Liver (tissue), 9 donors: ENCODE measurements around the gene ARF1. TPM values are rescaled to one million over a fixed set of nuclear protein-coding genes. Genes with fewer than 3 reads are reported as not detected.
A peak's percentile ranks its signal among the peaks of the same experiment; 100 is the strongest.

ENCODE experiments used
- DNase-seq: peaks from one replicate; pipeline ENCODE4 v3.0.0-alpha.2; 2017; ENCODE audit warnings: low spot score
- H3K27ac ChIP-seq, 2 donors: one replicate each; pipeline ENCODE4 v1.7.0; 2013; ENCODE audit warnings: inconsistent platforms in 2 of 2, low read length in 2 of 2, control low read depth in 1 of 2, low read depth in 1 of 2, mild to moderate bottlenecking in 1 of 2
- H3K27me3 ChIP-seq, 4 donors: one replicate each; pipeline versions ENCODE4 v1.6.1 to v1.7.0; 2013; ENCODE audit warnings: low read length in 3 of 4, inconsistent platforms in 1 of 4, mild to moderate bottlenecking in 1 of 4, moderate library complexity in 1 of 4; ENCODE audit not compliant: control insufficient read depth in 4 of 4, insufficient read depth in 4 of 4
- H3K36me3 ChIP-seq, 4 donors: one replicate each; pipeline versions ENCODE4 v1.6.1 to v1.7.0; 2013; ENCODE audit warnings: low read length in 3 of 4, mild to moderate bottlenecking in 3 of 4, low read depth in 1 of 4, moderate library complexity in 1 of 4; ENCODE audit not compliant: control insufficient read depth in 4 of 4, insufficient read depth in 3 of 4
- H3K4me1 ChIP-seq, 4 donors: one replicate each; pipeline versions ENCODE4 v1.6.1 to v1.7.0; 2013; ENCODE audit warnings: low read length in 3 of 4, mild to moderate bottlenecking in 3 of 4, moderate library complexity in 1 of 4; ENCODE audit not compliant: control insufficient read depth in 4 of 4, insufficient read depth in 4 of 4
- H3K4me3 ChIP-seq, 3 donors: one replicate each; pipeline versions ENCODE4 v1.6.1 to v1.7.0; 2013; ENCODE audit warnings: low read length in 3 of 3, control low read depth in 1 of 3, low read depth in 1 of 3, mild to moderate bottlenecking in 1 of 3
- H3K9ac ChIP-seq, 2 donors: one replicate each; pipeline ENCODE4 v1.7.0; 2013; ENCODE audit warnings: low read length in 2 of 2, mild to moderate bottlenecking in 2 of 2, moderate library complexity in 2 of 2, control low read depth in 1 of 2, low read depth in 1 of 2
- H3K9me3 ChIP-seq, 4 donors: one replicate each; pipeline versions ENCODE4 v1.6.1 to v1.7.0; 2013; ENCODE audit warnings: low read length in 3 of 4; ENCODE audit not compliant: control insufficient read depth in 4 of 4
- EGR1 ChIP-seq, 2 donors: IDR thresholded peaks; 2 replicates each; pipeline ENCODE4 v1.6.1; 2016 to 2018; ENCODE audit warnings: antibody characterized with exemption in 2 of 2, low read depth in 2 of 2
- FOXA2 ChIP-seq: IDR thresholded peaks from 2 replicates; pipeline ENCODE4 v1.6.1; 2016; ENCODE audit warnings: antibody characterized with exemption
- GABPA ChIP-seq, 2 donors: IDR thresholded peaks in 1 of 2; conservative IDR thresholded peaks in 1 of 2; 2 replicates each; pipeline ENCODE4 v1.6.1; 2016; ENCODE audit warnings: antibody characterized with exemption in 2 of 2, mild to moderate bottlenecking in 1 of 2, moderate library complexity in 1 of 2
- HNF4A ChIP-seq, 2 donors: conservative IDR thresholded peaks; 2 replicates each; pipeline ENCODE4 v1.6.1; 2016; ENCODE audit warnings: antibody characterized with exemption in 2 of 2, mild to moderate bottlenecking in 2 of 2
- HNF4G ChIP-seq: IDR thresholded peaks from 2 replicates; pipeline ENCODE4 v1.6.1; 2016; ENCODE audit warnings: antibody characterized with exemption
- NR2F2 ChIP-seq: IDR thresholded peaks from 2 replicates; pipeline ENCODE4 v1.6.1; 2016; ENCODE audit warnings: antibody characterized with exemption
- RXRA ChIP-seq, 2 donors: IDR thresholded peaks; 2 replicates each; pipeline ENCODE4 v1.6.1; 2017 to 2018; ENCODE audit warnings: antibody characterized with exemption in 2 of 2, mild to moderate bottlenecking in 1 of 2
- SP1 ChIP-seq: IDR thresholded peaks from 2 replicates; pipeline ENCODE4 v1.6.1; 2018; ENCODE audit warnings: antibody characterized with exemption, mild to moderate bottlenecking
- YY1 ChIP-seq: IDR thresholded peaks from 2 replicates; pipeline ENCODE4 v1.6.1; 2016; ENCODE audit warnings: antibody characterized with exemption, mild to moderate bottlenecking
- WGBS: extraction: QIAGEN DNeasy Blood & Tissue Kit; methylation state at CpG from one replicate; pipeline ENCODE4 v1.1.7; 2013; 5-methylcytosine and 5-hydroxymethylcytosine counted together
- polyA plus RNA-seq, 2 donors: library from polyadenylated mRNA; stranded (reverse) in 1 of 2; unstranded in 1 of 2; fragments of 200-250 nt in 1 of 2; fragments of >200 nt in 1 of 2; fragmentation: Nextera tagmentation in 1 of 2; extraction: Ambion mirVana in 1 of 2; gene quantifications; one replicate each; pipeline versions ENCODE4 v1.2.1 to v1.2.3, GENCODE V29; 2013 to 2015
- total RNA-seq, 2 donors: library from RNA; depleted of rRNA; stranded (reverse); fragments of >200 nt; gene quantifications; one replicate each; pipeline ENCODE4 v1.2.3, GENCODE V29; 2014
- TF ChIP-seq, protein P1 (sequence below): IDR thresholded peaks from 2 replicates; pipeline ENCODE4 v1.6.1; 2016; ENCODE audit warnings: antibody characterized with exemption
- TF ChIP-seq, protein P2 (sequence below): IDR thresholded peaks from 2 replicates; pipeline ENCODE4 v1.6.1; 2016; ENCODE audit warnings: antibody characterized with exemption, mild to moderate bottlenecking
- TF ChIP-seq, protein P3 (sequence below): IDR thresholded peaks from 2 replicates; pipeline ENCODE4 v1.6.1; 2016; ENCODE audit warnings: antibody characterized with exemption
- donor health status: healthy.
- donor health status: healthy.
- donor health status: healthy.
- donor health status: healthy.
- donor health status: healthy.

The ARF1 gene
- total and polyA plus RNA-seq, 4 donors, result 151 to 282 (median 213) TPM

DNA sequence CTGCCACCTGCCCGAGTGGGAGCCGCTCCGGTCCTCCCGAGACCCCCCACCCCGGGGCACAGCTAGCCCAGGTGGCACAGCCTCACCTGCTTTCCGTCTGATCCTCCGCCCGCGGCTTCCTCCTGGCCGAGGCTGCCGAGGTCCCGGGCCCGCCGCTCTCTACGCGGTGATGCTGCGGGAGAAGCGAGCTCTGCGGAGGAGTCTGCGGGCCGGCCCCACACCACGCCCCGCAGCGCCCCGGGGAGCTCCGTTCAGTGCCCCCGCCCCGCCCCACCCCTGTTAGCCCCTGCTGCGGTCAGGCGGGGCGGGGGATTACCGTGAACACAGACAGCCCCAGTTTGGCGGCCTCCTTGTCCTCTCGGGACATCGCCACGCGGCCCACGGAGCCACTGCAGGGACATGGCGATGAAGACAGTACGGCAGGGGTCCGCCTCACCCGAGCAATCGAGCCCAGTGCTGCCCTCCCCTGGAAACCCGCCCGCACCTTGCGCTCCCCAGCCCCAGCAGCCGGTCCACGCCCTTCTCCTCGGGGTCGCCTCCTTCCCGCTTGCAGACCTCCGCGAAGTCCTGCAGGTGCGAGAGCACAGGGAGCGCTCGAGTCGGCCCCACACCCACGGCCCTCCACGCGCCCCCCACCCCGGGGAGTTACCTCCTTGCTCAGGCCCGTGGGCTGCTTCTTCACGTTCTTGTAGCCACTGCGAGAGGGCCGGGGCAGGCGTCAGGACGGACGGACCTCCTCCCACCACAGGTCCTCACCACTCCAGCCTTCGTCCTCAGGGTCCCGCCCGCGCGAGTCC lies 19.7 kb downstream of the ARF1 start:
- no peak overlapping the region for H3K9ac ChIP-seq
- WGBS, result 8% methylated on average over 73 of the region's 73 CpGs
- peaks cover 9 to 40% (median 28%) of the 10 kb centered on the region in 4 donors for H3K36me3 ChIP-seq
- no peaks in the 10 kb centered on the region for H3K27me3 ChIP-seq
- no peaks in the 10 kb centered on the region for H3K9me3 ChIP-seq
- peak overlapping the region; percentile 45 to 90 (median 82) for H3K4me3 ChIP-seq
- no peak overlapping the region for H3K27ac ChIP-seq
- TF ChIP-seq NR2F2, result no peak
- H3K4me1 ChIP-seq, result peaks cover 10 to 44% (median 26%) of the 10 kb centered on the region in 4 donors
- DNase-seq, result peak; percentile 69

DNA sequence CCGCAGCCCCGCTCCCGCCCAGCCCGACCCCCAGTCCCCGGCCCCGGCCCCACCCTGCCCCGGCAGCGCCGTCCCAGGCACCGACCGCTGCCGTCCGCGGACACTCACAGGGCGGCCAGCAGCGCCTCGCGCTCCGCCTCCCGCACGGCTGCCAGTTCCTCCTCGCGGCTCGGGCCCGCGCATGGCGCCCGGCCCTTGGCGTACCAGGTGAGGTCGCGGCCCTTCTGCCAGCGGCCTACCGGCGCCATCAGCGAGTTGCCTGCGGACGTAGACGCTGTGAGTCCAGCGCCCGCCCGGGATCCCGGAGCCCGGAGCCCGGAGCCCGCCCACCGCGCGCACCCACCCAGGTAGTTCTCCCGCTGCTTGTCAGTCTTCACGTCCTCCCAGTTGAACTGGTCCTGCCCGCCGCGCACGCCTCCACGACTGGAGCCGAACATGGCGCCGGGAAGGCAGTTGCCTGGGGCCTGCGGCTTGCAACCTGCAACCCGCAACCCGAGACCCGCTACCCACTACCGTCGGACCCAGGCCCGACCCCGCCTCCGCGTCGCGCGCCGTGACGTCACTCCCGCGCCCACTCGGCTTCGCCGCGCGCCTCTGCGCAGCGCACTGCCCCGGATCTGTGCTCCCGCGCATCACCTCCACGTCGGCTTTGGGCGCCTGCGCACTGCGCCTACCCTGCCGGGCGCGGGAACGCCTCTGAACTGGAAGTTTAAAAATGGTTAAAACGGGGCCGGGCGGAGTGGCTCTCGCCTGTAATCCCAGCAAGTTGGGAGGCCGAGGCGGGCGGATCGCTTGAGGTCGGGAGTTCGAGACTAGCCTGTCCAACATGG lies 20.5 kb downstream of the ARF1 start, which contains the start of gene C1orf35:
C1orf35 (minus strand) TSS at position 535 of the 830 bp plus-strand sequence; CDS start at position 437, 98 bp downstream.
- H3K36me3 ChIP-seq, result peaks cover 9 to 36% (median 29%) of the 10 kb centered on the region in 4 donors
- peak in 1 of 2 donors; percentile 73 for TF ChIP-seq GABPA (IDR thresholded peaks at IDR 0.05 in 1 of 2, conservative IDR thresholded peaks at IDR 0.05 in 1 of 2)
- TF ChIP-seq EGR1 (IDR thresholded peaks at IDR 0.05; ENCODE audit: low read depth in 2 of 2), result no peak
- peak; percentile 36 for TF ChIP-seq YY1
- peak within 1 kb of the TSS; percentile 48 to 55 for H3K9ac ChIP-seq
- H3K27me3 ChIP-seq, result no peaks in the 10 kb centered on the region
- no peaks in the 10 kb centered on the region for H3K9me3 ChIP-seq
- DNase-seq, result peak; percentile 91
- H3K4me1 ChIP-seq, result peaks cover 10 to 50% (median 29%) of the 10 kb centered on the region in 4 donors
- H3K27ac ChIP-seq, result peak within 1 kb of the TSS; percentile 82 to 89
- peak within 1 kb of the TSS; percentile 78 to 90 (median 82) for H3K4me3 ChIP-seq
- WGBS, result under 1% methylated on average over 104 of the region's 104 CpGs

DNA sequence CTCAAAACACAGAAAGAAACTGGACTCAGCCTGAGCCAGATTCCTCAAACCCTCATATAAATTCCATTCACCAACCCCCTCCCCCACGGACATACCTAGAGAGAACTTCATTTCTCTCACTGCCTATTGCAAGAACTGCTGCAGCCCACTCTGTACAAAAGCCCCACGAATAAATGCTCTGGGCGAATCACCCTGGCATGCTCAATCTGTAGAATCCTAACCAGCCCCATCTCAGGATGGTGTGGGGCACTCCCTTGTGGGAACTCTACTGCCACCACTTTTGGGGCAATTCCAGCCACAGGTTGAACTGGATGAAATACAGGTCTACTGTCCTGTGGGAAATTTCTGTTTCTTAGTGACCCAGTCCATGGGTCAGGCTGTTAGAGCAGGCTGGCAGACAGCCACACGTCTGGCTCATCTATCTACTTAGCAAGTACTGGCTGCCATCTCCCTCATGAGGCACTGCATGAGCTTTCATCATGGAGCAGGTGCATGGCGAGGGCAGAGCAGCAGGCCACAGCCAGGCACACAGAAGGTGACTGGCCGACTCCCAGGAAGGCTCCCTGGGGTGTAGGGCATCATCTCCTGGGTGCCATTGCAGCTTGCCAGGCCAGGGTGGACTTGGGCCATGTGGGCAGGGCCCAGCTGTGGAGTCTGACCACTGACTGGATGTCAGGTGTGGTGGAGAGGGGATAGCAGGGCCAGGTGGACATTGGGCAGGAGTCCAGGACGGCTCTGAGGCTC lies 22.2 kb downstream of the ARF1 start:
- no peak for DNase-seq
- Histone ChIP-seq H3K9me3 (no peaks in the 10 kb centered on the region), H3K4me3 (no peak overlapping the region), H3K4me1 (peaks cover 10 to 57% (median 38%) of the 10 kb centered on the region in 4 donors), H3K9ac (no peak overlapping the region), H3K27me3 (no peaks in the 10 kb centered on the region), H3K27ac (peak overlapping the region; percentile 82 to 89), H3K36me3 (peaks cover 4 to 19% (median 12%) of the 10 kb centered on the region in 4 donors)
- TF ChIP-seq, protein P1, sequence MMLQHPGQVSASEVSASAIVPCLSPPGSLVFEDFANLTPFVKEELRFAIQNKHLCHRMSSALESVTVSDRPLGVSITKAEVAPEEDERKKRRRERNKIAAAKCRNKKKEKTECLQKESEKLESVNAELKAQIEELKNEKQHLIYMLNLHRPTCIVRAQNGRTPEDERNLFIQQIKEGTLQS, result no peak
- TF ChIP-seq, protein P2, sequence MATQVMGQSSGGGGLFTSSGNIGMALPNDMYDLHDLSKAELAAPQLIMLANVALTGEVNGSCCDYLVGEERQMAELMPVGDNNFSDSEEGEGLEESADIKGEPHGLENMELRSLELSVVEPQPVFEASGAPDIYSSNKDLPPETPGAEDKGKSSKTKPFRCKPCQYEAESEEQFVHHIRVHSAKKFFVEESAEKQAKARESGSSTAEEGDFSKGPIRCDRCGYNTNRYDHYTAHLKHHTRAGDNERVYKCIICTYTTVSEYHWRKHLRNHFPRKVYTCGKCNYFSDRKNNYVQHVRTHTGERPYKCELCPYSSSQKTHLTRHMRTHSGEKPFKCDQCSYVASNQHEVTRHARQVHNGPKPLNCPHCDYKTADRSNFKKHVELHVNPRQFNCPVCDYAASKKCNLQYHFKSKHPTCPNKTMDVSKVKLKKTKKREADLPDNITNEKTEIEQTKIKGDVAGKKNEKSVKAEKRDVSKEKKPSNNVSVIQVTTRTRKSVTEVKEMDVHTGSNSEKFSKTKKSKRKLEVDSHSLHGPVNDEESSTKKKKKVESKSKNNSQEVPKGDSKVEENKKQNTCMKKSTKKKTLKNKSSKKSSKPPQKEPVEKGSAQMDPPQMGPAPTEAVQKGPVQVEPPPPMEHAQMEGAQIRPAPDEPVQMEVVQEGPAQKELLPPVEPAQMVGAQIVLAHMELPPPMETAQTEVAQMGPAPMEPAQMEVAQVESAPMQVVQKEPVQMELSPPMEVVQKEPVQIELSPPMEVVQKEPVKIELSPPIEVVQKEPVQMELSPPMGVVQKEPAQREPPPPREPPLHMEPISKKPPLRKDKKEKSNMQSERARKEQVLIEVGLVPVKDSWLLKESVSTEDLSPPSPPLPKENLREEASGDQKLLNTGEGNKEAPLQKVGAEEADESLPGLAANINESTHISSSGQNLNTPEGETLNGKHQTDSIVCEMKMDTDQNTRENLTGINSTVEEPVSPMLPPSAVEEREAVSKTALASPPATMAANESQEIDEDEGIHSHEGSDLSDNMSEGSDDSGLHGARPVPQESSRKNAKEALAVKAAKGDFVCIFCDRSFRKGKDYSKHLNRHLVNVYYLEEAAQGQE, result no peak
- TF ChIP-seq EGR1 (IDR thresholded peaks at IDR 0.05; ENCODE audit: low read depth in 2 of 2) (no peak), SP1 (peak; percentile 23), RXRA (IDR thresholded peaks at IDR 0.05) (peak in 1 of 2 donors; percentile 34), HNF4G (no peak), FOXA2 (no peak), HNF4A (conservative IDR thresholded peaks at IDR 0.05) (peak in 1 of 2 donors; percentile 13), GABPA (IDR thresholded peaks at IDR 0.05 in 1 of 2, conservative IDR thresholded peaks at IDR 0.05 in 1 of 2) (no peak), NR2F2 (no peak)
- TF ChIP-seq, protein P3, sequence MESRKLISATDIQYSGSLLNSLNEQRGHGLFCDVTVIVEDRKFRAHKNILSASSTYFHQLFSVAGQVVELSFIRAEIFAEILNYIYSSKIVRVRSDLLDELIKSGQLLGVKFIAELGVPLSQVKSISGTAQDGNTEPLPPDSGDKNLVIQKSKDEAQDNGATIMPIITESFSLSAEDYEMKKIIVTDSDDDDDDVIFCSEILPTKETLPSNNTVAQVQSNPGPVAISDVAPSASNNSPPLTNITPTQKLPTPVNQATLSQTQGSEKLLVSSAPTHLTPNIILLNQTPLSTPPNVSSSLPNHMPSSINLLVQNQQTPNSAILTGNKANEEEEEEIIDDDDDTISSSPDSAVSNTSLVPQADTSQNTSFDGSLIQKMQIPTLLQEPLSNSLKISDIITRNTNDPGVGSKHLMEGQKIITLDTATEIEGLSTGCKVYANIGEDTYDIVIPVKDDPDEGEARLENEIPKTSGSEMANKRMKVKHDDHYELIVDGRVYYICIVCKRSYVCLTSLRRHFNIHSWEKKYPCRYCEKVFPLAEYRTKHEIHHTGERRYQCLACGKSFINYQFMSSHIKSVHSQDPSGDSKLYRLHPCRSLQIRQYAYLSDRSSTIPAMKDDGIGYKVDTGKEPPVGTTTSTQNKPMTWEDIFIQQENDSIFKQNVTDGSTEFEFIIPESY, result no peak
- WGBS, result 56% methylated on average over 7 of the region's 7 CpGs
